K562 (cell line): Measurements from ENCODE around the gene GNRHR. TPM values are rescaled to one million over a fixed set of nuclear protein-coding genes. Genes with fewer than 3 reads are reported as not detected.

ENCODE experiments used
- ATF1 ChIP-seq, 2 experiments: fragments of 450-650 bp in 1 of 2; IDR thresholded peaks; 2 replicates each; pipeline ENCODE4 v1.6.1; 2016; ENCODE audit warnings: missing compliant biosample characterization in 1 of 2, missing genetic modification characterization in 1 of 2
- ATF3 ChIP-seq, 2 experiments: fragments of 450-650 bp in 1 of 2; sonication (generic) in 1 of 2; formaldehyde crosslinking in 1 of 2; IDR thresholded peaks in 1 of 2; conservative IDR thresholded peaks in 1 of 2; 2 replicates each; pipeline versions ENCODE4 v1.6.1 to v1.8.1; 2016 to 2023; ENCODE audit warnings: mild to moderate bottlenecking in 2 of 2, moderate library complexity in 2 of 2, inconsistent platforms in 1 of 2, missing genetic modification reagents in 1 of 2
- GABPA ChIP-seq: fragments of 200-800 bp; sonication (Bioruptor generic); conservative IDR thresholded peaks from 2 replicates; pipeline ENCODE4 v1.6.1; 2016; ENCODE audit warnings: low read depth, missing genetic modification characterization, missing compliant biosample characterization
- IRF1 ChIP-seq: sonication (generic); formaldehyde crosslinking; IDR thresholded peaks from 2 replicates; pipeline ENCODE4 v1.8.0; 2022; ENCODE audit warnings: missing genetic modification reagents, mild to moderate bottlenecking, borderline replicate concordance
- JUND ChIP-seq, 2 experiments: IDR thresholded peaks; 2 replicates in 1 of 2; 3 replicates in 1 of 2; pipeline ENCODE4 v1.6.1; 2011; ENCODE audit warnings: borderline replicate concordance in 2 of 2, low read depth in 2 of 2, low read length in 2 of 2, improper control_type of control experiment in 1 of 2, missing biosample characterization in 1 of 2, missing genetic modification characterization in 1 of 2, missing genetic modification reagents in 1 of 2
- KLF13 ChIP-seq: fragments of 450-650 bp; IDR thresholded peaks from 2 replicates; pipeline ENCODE4 v1.6.1; 2016; ENCODE audit warnings: missing genetic modification characterization, low read depth, mild to moderate bottlenecking, missing compliant biosample characterization, moderate library complexity, borderline replicate concordance
- L3MBTL2 ChIP-seq: fragments of 450-650 bp; IDR thresholded peaks from 2 replicates; pipeline ENCODE4 v1.6.1; 2016; ENCODE audit warnings: mild to moderate bottlenecking, moderate library complexity
- MXI1 ChIP-seq: IDR thresholded peaks from 2 replicates; pipeline ENCODE4 v1.6.1; 2011; ENCODE audit warnings: low read depth, mild to moderate bottlenecking, improper control_type of control experiment, low read length
- RB1 ChIP-seq: fragments of 450-650 bp; IDR thresholded peaks from 2 replicates; pipeline ENCODE4 v1.6.1; 2017; ENCODE audit warnings: low read depth, mild to moderate bottlenecking
- RBFOX2 ChIP-seq: fragments of 200-400 bp; formaldehyde crosslinking; IDR thresholded peaks from 2 replicates; pipeline ENCODE4 v1.6.1; 2017; ENCODE audit warnings: low read depth, mild to moderate bottlenecking, low read length, moderate library complexity
- TEAD1 ChIP-seq, 2 experiments: fragments of 450-650 bp in 1 of 2; sonication (generic) in 1 of 2; formaldehyde crosslinking; IDR thresholded peaks; 2 replicates each; pipeline versions ENCODE4 v1.4.0 to v1.8.0; 2020 to 2022; ENCODE audit warnings: mild to moderate bottlenecking in 2 of 2, missing genetic modification reagents in 1 of 2
- TFAM ChIP-seq: fragments of 250-450 bp; sonication (Bioruptor Pico); conservative IDR thresholded peaks from 2 replicates; pipeline ENCODE4 v1.5.0; 2021; ENCODE audit warnings: mild to moderate bottlenecking, moderate library complexity
- THAP12 ChIP-seq: fragments of 250-450 bp; sonication (Bioruptor Pico); IDR thresholded peaks from 2 replicates; pipeline ENCODE4 v1.9.0; 2021; ENCODE audit warnings: mild to moderate bottlenecking, inconsistent platforms
- ZBTB11 ChIP-seq, 3 experiments: fragments of 200-800 bp in 1 of 3; fragments of 250-450 bp in 1 of 3; fragments of 450-650 bp in 1 of 3; sonication (Bioruptor Pico) in 1 of 3; sonication (Bioruptor generic) in 1 of 3; formaldehyde crosslinking in 1 of 3; IDR thresholded peaks; 2 replicates each; pipeline versions ENCODE4 v1.6.1 to v1.8.0; 2016 to 2022; ENCODE audit warnings: mild to moderate bottlenecking in 2 of 3, missing genetic modification characterization in 2 of 3, missing compliant biosample characterization in 1 of 3, moderate library complexity in 1 of 3
- ZC3H11A ChIP-seq: IDR thresholded peaks from 2 replicates; pipeline ENCODE4 v1.6.1; 2012; ENCODE audit warnings: low read depth, low read length, improper control_type of control experiment
- ZFX ChIP-seq: sonication (generic); formaldehyde crosslinking; IDR thresholded peaks from 2 replicates; pipeline ENCODE4 v1.8.0; 2022; ENCODE audit warnings: mild to moderate bottlenecking, missing genetic modification reagents, moderate library complexity
- ZNF165 ChIP-seq: fragments of 250-450 bp; sonication (Bioruptor Pico); IDR thresholded peaks from 2 replicates; pipeline ENCODE4 v1.4.0; 2020; ENCODE audit warnings: borderline replicate concordance
- polyA plus RNA-seq, 8 experiments: library from polyadenylated mRNA; depleted of rRNA in 4 of 8; stranded (reverse) in 5 of 8; unstranded in 3 of 8; fragments of >200 nt; fragmentation: Nextera tagmentation in 2 of 8; fragmentation: Illumina TruSeq in 1 of 8; extraction: Ambion mirVana in 2 of 8; extraction: Trizol in 1 of 8; gene quantifications; 2 replicates each; pipeline versions ENCODE4 v1.2.1 to v1.2.3, GENCODE V29; 2011 to 2014; ENCODE audit warnings: inconsistent platforms in 1 of 8, missing spikeins in 1 of 8
- total RNA-seq, 7 experiments: library from RNA; depleted of rRNA in 6 of 7; stranded (reverse); fragments of >200 nt in 6 of 7; fragmentation: Illumina TruSeq in 2 of 7; extraction: Trizol in 2 of 7; gene quantifications; 2 replicates each; pipeline versions ENCODE4 v1.2.1 to v1.2.3, GENCODE V29; 2011 to 2021; ENCODE audit warnings: low replicate concordance in 1 of 7

GNRHR gene
- total and polyA plus RNA-seq, 9 of the 15 experiments (the other 6 are each of a cell fraction or from before 2014, with no cell fraction given) = 0.06 to 0.13 TPM; not detected in 7

- TF ChIP-seq RBFOX2 (peak; percentile 86), THAP12 (CRISPR knock-in tag) (peak; percentile 7; the same call in 1 of the 2 replicates), TEAD1 (CRISPR knock-in tag; IDR thresholded peaks at IDR 0.05) (no peak; a peak in 2 of 4 replicates), JUND (IDR thresholded peaks at IDR 0.05; ENCODE audit: borderline replicate concordance, low read depth, low read length) (peak; percentile 64), JUND (tag; IDR thresholded peaks at IDR 0.05; ENCODE audit: borderline replicate concordance, low read depth, low read length) (peak; percentile 53; the same call in 1 of the 3 replicates), IRF1 (CRISPR knock-in tag) (no peak), KLF13 (tag) (peak; percentile 92; the same call in 1 of the 2 replicates), TFAM (CRISPR knock-in tag) (no peak), ATF3 (IDR thresholded peaks at IDR 0.05) (peak; percentile 27; the same call in 1 of the 2 replicates), ATF3 (CRISPR knock-in tag; conservative IDR thresholded peaks at IDR 0.05) (no peak), ZBTB11 (CRISPR knock-in tag; IDR thresholded peaks at IDR 0.05) (peak in 1 of 3 experiments; percentile 89; a peak in 2 of 6 replicates), ZNF165 (no peak), ZC3H11A (no peak), MXI1 (peak; percentile 82), RB1 (peak; percentile 59; the same call in 1 of the 2 replicates), ATF1 (CRISPR knock-in tag; IDR thresholded peaks at IDR 0.05) (no peak), ATF1 (tag; IDR thresholded peaks at IDR 0.05) (peak; percentile 85), L3MBTL2 (peak; percentile 40; the same call in 1 of the 2 replicates), GABPA (peak; percentile 95), ZFX (peak; percentile 84)
Observed at GRCh38 chr4:67700738-67701516, 53.3 kb downstream of the GNRHR start, which contains the start of gene UBA6 (continued).
